ENCODE data around the gene CTIF.
"Not testable (repeated sequence)": the region's sequence is repeated elsewhere in the genome, so short reads cannot be mapped to it uniquely, and the experiment has no call there.

CTIF gene

GRCh38 chr18:48703028-48703386 is 164.2 kb downstream of the CTIF start:
- DNase-seq: no peak

- DNase-seq: no peak
Observed at GRCh38 chr18:48703418-48703817, 164.6 kb downstream of the CTIF start.

- DNase-seq: no peak
Observed at GRCh38 chr18:48705043-48705442, 166.2 kb downstream of the CTIF start.

- DNase-seq: no peak
Observed at GRCh38 chr18:48705531-48705930, 166.7 kb downstream of the CTIF start.

- no peak for DNase-seq
Observed at GRCh38 chr18:48706731-48707130, 167.9 kb downstream of the CTIF start.

- DNase-seq: no peak
Observed at GRCh38 chr18:48707636-48708296, 168.9 kb downstream of the CTIF start.

- DNase-seq: no peak
Observed at GRCh38 chr18:48708807-48709206, 170.0 kb downstream of the CTIF start.

- DNase-seq: no peak
Observed at GRCh38 chr18:48709371-48710062, 170.7 kb downstream of the CTIF start.

GRCh38 chr18:48711651-48712486 is 173.0 kb downstream of the CTIF start:
- DNase-seq: peak in 23 of 56 donors; percentile 11 to 64 (median 39)

GRCh38 chr18:48713309-48713708 is 174.5 kb downstream of the CTIF start:
- DNase-seq: no peak

- no peak for DNase-seq
Observed at GRCh38 chr18:48714873-48715272, 176.0 kb downstream of the CTIF start.

- DNase-seq: peak in 3 of 56 donors; percentile 11 to 18 (median 15)
Observed at GRCh38 chr18:48715711-48716361, 177.0 kb downstream of the CTIF start.

GRCh38 chr18:48717227-48717626 is 178.4 kb downstream of the CTIF start:
- DNase-seq: not testable (repeated sequence)

- DNase-seq: no peak
Observed at GRCh38 chr18:48718251-48718959, 179.6 kb downstream of the CTIF start.

- no peak for DNase-seq
Observed at GRCh38 chr18:48719388-48719787, 180.6 kb downstream of the CTIF start.

- peak in 23 of 56 donors; percentile 9 to 69 (median 38) for DNase-seq
Observed at GRCh38 chr18:48719974-48720654, 181.3 kb downstream of the CTIF start.

GRCh38 chr18:48720655-48721025 is 181.8 kb downstream of the CTIF start:
- no peak for DNase-seq

GRCh38 chr18:48721312-48721711 is 182.5 kb downstream of the CTIF start:
- DNase-seq: no peak

- DNase-seq: no peak
Observed at GRCh38 chr18:48723016-48723415, 184.2 kb downstream of the CTIF start.

- no peak for DNase-seq
Observed at GRCh38 chr18:48723837-48724236, 185.0 kb downstream of the CTIF start.

GRCh38 chr18:48724442-48724841 is 185.6 kb downstream of the CTIF start:
- no peak for DNase-seq

All from amygdala (tissue), 56 donors.